NCI-H774 (cell line): ENCODE data around the gene UBXN10.

Source experiments
- DNase-seq: peaks from one replicate; lab custom pipeline; 2025; lab: John Stamatoyannopoulos, UW

Gene UBXN10

GRCh38 chr1:20237646-20238045 lies 51.8 kb downstream of the UBXN10 start:
- DNase-seq: no peak

- no peak for DNase-seq
These were observed 54.1 kb downstream of the UBXN10 start for GRCh38 chr1:20240012-20240411.

DNA sequence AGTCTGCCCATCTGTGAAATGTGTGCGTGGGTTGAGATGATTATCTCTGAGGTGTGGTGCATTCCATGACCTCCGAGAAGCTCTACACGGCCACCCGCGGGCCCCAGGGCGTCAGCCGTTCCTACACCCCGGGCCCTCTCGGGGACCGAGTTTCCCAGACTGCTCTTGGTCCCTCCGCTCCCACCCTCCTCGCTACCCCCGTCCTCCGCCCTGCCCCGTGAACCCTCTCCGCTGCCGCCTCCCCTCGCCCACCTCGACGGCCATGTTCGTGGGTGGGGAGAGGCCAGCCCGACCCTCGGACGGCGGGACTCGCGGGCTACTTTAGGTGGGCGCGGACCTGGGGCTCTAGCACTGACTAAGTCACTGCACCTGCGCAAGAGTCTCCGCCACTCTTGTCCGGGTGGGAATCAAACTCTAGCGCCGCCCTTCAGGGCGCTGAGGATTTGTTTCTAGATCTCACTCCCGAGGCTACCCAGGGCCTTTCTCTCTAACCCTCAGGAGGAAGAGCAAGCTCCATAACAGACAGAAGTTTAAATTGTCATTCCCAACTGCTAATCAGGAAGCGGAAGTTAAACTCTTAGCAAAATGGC lies 57.1 kb downstream of the UBXN10 start:
- DNase-seq: no peak
